Astrocyte of the spinal cord (primary cell): ENCODE measurements around the gene SOX30.

Experiments used
- DNase-seq: peaks from one replicate; pipeline ENCODE4 v3.0.0; 2011; ENCODE audit warnings: low read depth, low spot score
- H3K4me3 ChIP-seq: 2 replicates; pipeline ENCODE4 v1.5.1; 2011; ENCODE audit warnings: low read depth, mild to moderate bottlenecking, low read length, moderate library complexity
- in situ Hi-C: cut with HindIII; loops from 2 replicates; pipeline ENCODE4 v1.10.0; 2017; ENCODE audit warnings: low sequenced_read_pairs
- TF ChIP-seq, protein P1 (sequence below): IDR thresholded peaks from 2 replicates; pipeline ENCODE4 v1.5.1; 2012; ENCODE audit warnings: low read depth, mild to moderate bottlenecking, low read length, inconsistent platforms

SOX30 gene

DNA sequence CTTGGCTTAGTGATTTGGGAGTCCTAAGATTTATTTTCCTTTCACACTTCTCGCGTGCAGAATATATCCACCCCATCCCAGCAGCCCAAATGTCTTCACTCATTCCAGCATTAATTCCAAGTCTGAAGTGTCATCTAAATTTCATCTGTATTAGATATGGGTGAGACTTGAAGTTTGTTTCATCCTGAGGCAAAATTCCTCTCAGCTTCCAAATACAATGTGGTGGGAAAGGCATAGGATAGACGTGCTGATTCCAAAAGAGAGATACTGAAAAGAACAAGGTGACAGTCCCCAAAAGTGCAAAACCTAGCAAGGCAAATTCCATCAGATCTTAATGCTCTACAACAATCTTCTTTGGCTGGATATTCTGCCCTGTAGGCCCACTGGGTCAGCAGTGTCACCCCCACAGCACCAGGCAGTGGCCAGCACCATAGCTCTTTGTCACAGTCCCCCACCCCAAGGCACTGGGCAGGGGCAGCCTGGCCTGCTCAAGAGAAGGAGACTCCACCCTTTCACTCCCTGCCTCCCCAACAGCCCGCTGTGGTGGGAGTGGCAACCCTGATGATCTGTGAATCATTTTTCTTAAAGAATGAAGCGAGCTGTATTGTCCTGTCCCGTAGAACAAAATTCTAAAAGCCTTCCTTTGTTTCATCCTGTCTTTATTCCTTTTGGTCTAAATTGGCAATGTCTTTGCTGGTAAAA lies 74.0 kb downstream of the SOX30 start:
- DNase-seq: no peak
- in situ Hi-C loops: no loop called here
- no peak overlapping the region for H3K4me3 ChIP-seq
- TF ChIP-seq, protein P1, sequence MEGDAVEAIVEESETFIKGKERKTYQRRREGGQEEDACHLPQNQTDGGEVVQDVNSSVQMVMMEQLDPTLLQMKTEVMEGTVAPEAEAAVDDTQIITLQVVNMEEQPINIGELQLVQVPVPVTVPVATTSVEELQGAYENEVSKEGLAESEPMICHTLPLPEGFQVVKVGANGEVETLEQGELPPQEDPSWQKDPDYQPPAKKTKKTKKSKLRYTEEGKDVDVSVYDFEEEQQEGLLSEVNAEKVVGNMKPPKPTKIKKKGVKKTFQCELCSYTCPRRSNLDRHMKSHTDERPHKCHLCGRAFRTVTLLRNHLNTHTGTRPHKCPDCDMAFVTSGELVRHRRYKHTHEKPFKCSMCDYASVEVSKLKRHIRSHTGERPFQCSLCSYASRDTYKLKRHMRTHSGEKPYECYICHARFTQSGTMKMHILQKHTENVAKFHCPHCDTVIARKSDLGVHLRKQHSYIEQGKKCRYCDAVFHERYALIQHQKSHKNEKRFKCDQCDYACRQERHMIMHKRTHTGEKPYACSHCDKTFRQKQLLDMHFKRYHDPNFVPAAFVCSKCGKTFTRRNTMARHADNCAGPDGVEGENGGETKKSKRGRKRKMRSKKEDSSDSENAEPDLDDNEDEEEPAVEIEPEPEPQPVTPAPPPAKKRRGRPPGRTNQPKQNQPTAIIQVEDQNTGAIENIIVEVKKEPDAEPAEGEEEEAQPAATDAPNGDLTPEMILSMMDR: no peak

DNA sequence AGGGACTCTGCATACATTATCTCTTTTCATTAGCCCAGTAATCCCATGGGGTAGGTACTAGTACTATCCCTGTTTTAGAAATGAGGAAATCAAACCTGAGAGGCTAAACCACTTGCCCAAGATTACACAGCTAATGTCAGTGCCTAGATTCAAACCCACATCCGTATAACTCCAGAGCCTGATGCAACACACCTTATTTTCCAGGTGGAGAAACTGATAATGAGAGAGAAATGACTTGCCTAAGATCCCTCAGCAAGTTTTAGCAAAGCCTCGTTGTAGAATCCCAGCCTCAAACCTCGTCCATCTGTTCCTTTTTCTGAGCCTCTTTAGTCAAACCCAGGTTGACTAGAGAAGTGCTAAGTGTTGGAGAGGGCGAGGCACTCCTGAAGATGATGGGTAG lies 75.6 kb downstream of the SOX30 start:
- in situ Hi-C loops: no loop called here

More for the DNA sequence above, 75.6 kb downstream of the SOX30 start:
- no peak for DNase-seq
- H3K4me3 ChIP-seq: no peak overlapping the region
- TF ChIP-seq, protein P1: no peak
